ENCODE results near the gene YJU2.

GRCh38 chr19:4284974-4285373 lies 38.1 kb downstream of the YJU2 start:
- no peak for TF ChIP-seq EZH2phosphoT487 (IDR thresholded peaks at IDR 0.05; ENCODE audit: low read length)
- TF ChIP-seq, protein P1, sequence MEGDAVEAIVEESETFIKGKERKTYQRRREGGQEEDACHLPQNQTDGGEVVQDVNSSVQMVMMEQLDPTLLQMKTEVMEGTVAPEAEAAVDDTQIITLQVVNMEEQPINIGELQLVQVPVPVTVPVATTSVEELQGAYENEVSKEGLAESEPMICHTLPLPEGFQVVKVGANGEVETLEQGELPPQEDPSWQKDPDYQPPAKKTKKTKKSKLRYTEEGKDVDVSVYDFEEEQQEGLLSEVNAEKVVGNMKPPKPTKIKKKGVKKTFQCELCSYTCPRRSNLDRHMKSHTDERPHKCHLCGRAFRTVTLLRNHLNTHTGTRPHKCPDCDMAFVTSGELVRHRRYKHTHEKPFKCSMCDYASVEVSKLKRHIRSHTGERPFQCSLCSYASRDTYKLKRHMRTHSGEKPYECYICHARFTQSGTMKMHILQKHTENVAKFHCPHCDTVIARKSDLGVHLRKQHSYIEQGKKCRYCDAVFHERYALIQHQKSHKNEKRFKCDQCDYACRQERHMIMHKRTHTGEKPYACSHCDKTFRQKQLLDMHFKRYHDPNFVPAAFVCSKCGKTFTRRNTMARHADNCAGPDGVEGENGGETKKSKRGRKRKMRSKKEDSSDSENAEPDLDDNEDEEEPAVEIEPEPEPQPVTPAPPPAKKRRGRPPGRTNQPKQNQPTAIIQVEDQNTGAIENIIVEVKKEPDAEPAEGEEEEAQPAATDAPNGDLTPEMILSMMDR (IDR thresholded peaks at IDR 0.05; ENCODE audit: low read length) = no peak
